BJ (cell line): ENCODE results near the gene CTNNA1. TPM values are rescaled to one million over a fixed set of nuclear protein-coding genes. Genes with fewer than 3 reads are reported as not detected.
A peak's percentile ranks its signal among the peaks of the same experiment; 100 is the strongest.

ENCODE experiments used
- CTCF ChIA-PET: fragments of 350-600 bp; formaldehyde crosslinking; extraction: SDS; loops from one replicate; lab custom pipeline; 2021; ENCODE audit warnings: antibody characterized with exemption, inconsistent platforms; lab: Yijun Ruan, JAX
- POLR2A ChIA-PET: fragments of 300-600 bp; sonication (Branson Sonifier 250); formaldehyde crosslinking; extraction: SDS; loops from one replicate; lab custom pipeline; 2021; ENCODE audit warnings: antibody characterized with exemption; lab: Charles Lee
- DNase-seq: peaks from one replicate; pipeline ENCODE4 v3.0.0-alpha.2; 2011; ENCODE audit warnings: low read depth
- H3K27me3 ChIP-seq: 2 replicates; pipeline ENCODE4 v1.6.0; 2011; ENCODE audit warnings: low read length; ENCODE audit not compliant: control insufficient read depth, insufficient read depth
- H3K36me3 ChIP-seq: 2 replicates; pipeline ENCODE4 v1.5.1; 2011; ENCODE audit warnings: low read length; ENCODE audit not compliant: control insufficient read depth, insufficient read depth
- H3K4me3 ChIP-seq: 2 replicates; pipeline ENCODE4 v1.5.1; 2011; ENCODE audit warnings: low read depth, mild to moderate bottlenecking, control low read depth, low read length
- CTCF ChIP-seq: IDR thresholded peaks from 2 replicates; pipeline ENCODE4 v1.5.1; 2011; ENCODE audit warnings: low read depth, mild to moderate bottlenecking, control low read depth, inconsistent platforms, low read length, moderate library complexity; ENCODE audit not compliant: insufficient read depth
- polyA plus RNA-seq: library from polyadenylated mRNA; depleted of rRNA; stranded (reverse); fragments of >200 nt; gene quantifications from 2 replicates; pipeline ENCODE4 v1.2.3, GENCODE V29; 2011

CTNNA1 gene
- polyA plus RNA-seq, 1 experiment, result 169 TPM

GRCh38 chr5:138844812-138845513 lies 91.7 kb downstream of the CTNNA1 start:
- CTCF ChIA-PET, result interaction anchor here (0.7 to 1.0 kb wide), 2 partner anchors 19 to 658 kb away, joined by 3 to 5 read pairs; no protein-coding TSS in a partner anchor
- POLR2A ChIA-PET, result no interaction called here
- TF ChIP-seq CTCF, result no peak
- peak; percentile 47 for DNase-seq
- Histone ChIP-seq H3K27me3 (no peaks in the 10 kb centered on the region), H3K36me3 (no peaks in the 10 kb centered on the region), H3K4me3 (no peak overlapping the region)

GRCh38 chr5:138849439-138849838 lies 96.2 kb downstream of the CTNNA1 start:
- Histone ChIP-seq H3K4me3 (no peak overlapping the region), H3K27me3 (no peaks in the 10 kb centered on the region), H3K36me3 (no peaks in the 10 kb centered on the region)
- no peak for TF ChIP-seq CTCF
- POLR2A ChIA-PET, result no interaction called here
- peak; percentile 16 for DNase-seq
- CTCF ChIA-PET, result interaction anchor here (0.9 kb wide), 1 partner anchor 8 kb away, joined by 4 read pairs; no protein-coding TSS in a partner anchor

GRCh38 chr5:138849882-138850281 lies 96.7 kb downstream of the CTNNA1 start:
- TF ChIP-seq CTCF, result no peak
- ChIA-PET POLR2A (no interaction called here), CTCF (no interaction called here)
- H3K36me3 ChIP-seq, result no peaks in the 10 kb centered on the region
- no peaks in the 10 kb centered on the region for H3K27me3 ChIP-seq
- no peak overlapping the region for H3K4me3 ChIP-seq
- no peak for DNase-seq

- Histone ChIP-seq H3K27me3 (no peaks in the 10 kb centered on the region), H3K36me3 (no peaks in the 10 kb centered on the region), H3K4me3 (no peak overlapping the region)
- TF ChIP-seq CTCF, result no peak
- POLR2A ChIA-PET, result no interaction called here
- CTCF ChIA-PET, result no interaction called here
- DNase-seq, result no peak
Observed at GRCh38 chr5:138850865-138851435, 97.7 kb downstream of the CTNNA1 start.

- no peak for TF ChIP-seq CTCF
- ChIA-PET CTCF (no interaction called here), POLR2A (no interaction called here)
- no peak for DNase-seq
- H3K36me3 ChIP-seq, result no peaks in the 10 kb centered on the region
- no peak overlapping the region for H3K4me3 ChIP-seq
- no peaks in the 10 kb centered on the region for H3K27me3 ChIP-seq
Observed at GRCh38 chr5:138853132-138853531, 99.9 kb downstream of the CTNNA1 start.
